GM12878 (cell line): ENCODE results near the gene ANGEL2. TPM values are rescaled to one million over a fixed set of nuclear protein-coding genes. Genes with fewer than 3 reads are reported as not detected.

Experiments
- ATAC-seq: fragments of 200-7000 bp; cut with Tn5 transposase; 3 replicates; pipeline ENCODE4 v1.9.1; 2020; ENCODE audit warnings: mild to moderate bottlenecking, moderate library complexity
- BruUV-seq: library from RNA; stranded (reverse); fragments of 400-500 nt; replicated peaks from 2 replicates; lab custom pipeline; 2021; lab: Mats Ljungman, UMichigan
- CTCF ChIA-PET: fragments of 300-600 bp; sonication (Branson Sonifier 250); formaldehyde crosslinking; extraction: SDS; loops from one replicate; lab custom pipeline; 2021; ENCODE audit warnings: inconsistent platforms; lab: Yijun Ruan, JAX
- POLR2A ChIA-PET: fragments of 350-600 bp; formaldehyde crosslinking; extraction: SDS; loops from one replicate; lab custom pipeline; 2021; ENCODE audit warnings: inconsistent platforms; lab: Charles Lee
- RAD21 ChIA-PET: fragments of 300-600 bp; sonication (Branson Sonifier 250); formaldehyde crosslinking; loops from one replicate; lab custom pipeline; 2023; ENCODE audit warnings: antibody characterized with exemption; ENCODE audit not compliant: unreplicated experiment; lab: Charles Lee
- SMC1A ChIA-PET: fragments of 300-600 bp; sonication (Branson Sonifier 250); formaldehyde crosslinking; loops from one replicate; lab custom pipeline; 2023; ENCODE audit not compliant: unreplicated experiment, uncharacterized antibody; lab: Charles Lee
- DNase-seq: peaks from one replicate; pipeline ENCODE4 v3.0.0-alpha.2; 2011; ENCODE audit warnings: low read depth, low spot score
- FAIRE-seq: peaks from 3 replicates; lab custom pipeline; 2011; peaks lifted over from hg19 to GRCh38; lab: Jason Lieb, UNC
- H2AFZ ChIP-seq: 2 replicates; pipeline ENCODE4 v1.6.0; 2011; ENCODE audit warnings: low read depth, low read length, control low read depth; ENCODE audit not compliant: control insufficient read depth
- H3K27ac ChIP-seq: 2 replicates; pipeline ENCODE4 v1.5.1; 2011; ENCODE audit warnings: control low read depth; ENCODE audit not compliant: control insufficient read depth, insufficient read depth
- H3K27me3 ChIP-seq, 2 experiments: replicated peaks in 1 of 2; 2 replicates each; pipeline versions ENCODE4 v1.6.0 to v1.6.1; 2011; ENCODE audit warnings: low read length in 1 of 2; ENCODE audit not compliant: control insufficient read depth in 2 of 2, insufficient read depth in 2 of 2
- H3K36me3 ChIP-seq, 2 experiments: 2 replicates each; pipeline ENCODE4 v1.5.1; 2011; ENCODE audit warnings: low read length in 1 of 2; ENCODE audit not compliant: control insufficient read depth in 2 of 2, insufficient read depth in 2 of 2
- H3K4me1 ChIP-seq: 2 replicates; pipeline ENCODE4 v1.6.1; 2011; ENCODE audit warnings: mild to moderate bottlenecking, low read length, moderate library complexity, mixed read lengths; ENCODE audit not compliant: control insufficient read depth, insufficient read depth
- H3K4me2 ChIP-seq: 2 replicates; pipeline ENCODE4 v1.6.0; 2011; ENCODE audit warnings: control low read depth; ENCODE audit not compliant: control insufficient read depth, insufficient read depth
- H3K4me3 ChIP-seq: fragments of 200-600 bp; sonication (generic); 2 replicates; pipeline ENCODE4 v1.5.1; 2016
- H3K79me2 ChIP-seq: 2 replicates; pipeline ENCODE4 v1.6.0; 2011; ENCODE audit warnings: low read length; ENCODE audit not compliant: control insufficient read depth, insufficient read depth
- H3K9ac ChIP-seq: 2 replicates; pipeline ENCODE4 v1.8.0; 2011; ENCODE audit warnings: low read length, control low read depth, mixed read lengths; ENCODE audit not compliant: control insufficient read depth, insufficient read depth
- H3K9me3 ChIP-seq: replicated peaks from 3 replicates; pipeline ENCODE4 v1.5.1; 2011; ENCODE audit warnings: mild to moderate bottlenecking, low read length; ENCODE audit not compliant: control insufficient read depth, insufficient read depth
- H4K20me1 ChIP-seq: 2 replicates; pipeline ENCODE4 v1.6.0; 2011; ENCODE audit not compliant: control insufficient read depth, insufficient read depth
- BACH1 ChIP-seq: fragments of 450-650 bp; IDR thresholded peaks from 2 replicates; pipeline ENCODE4 v1.6.1; 2017; ENCODE audit warnings: mild to moderate bottlenecking, borderline replicate concordance
- CBX3 ChIP-seq: fragments of 200-600 bp; sonication (generic); IDR thresholded peaks from 2 replicates; pipeline ENCODE4 v1.6.1; 2016; ENCODE audit warnings: low read depth, borderline replicate concordance
- CBX5 ChIP-seq: sonication (generic); IDR thresholded peaks from 2 replicates; pipeline ENCODE4 v1.6.1; 2016; ENCODE audit warnings: low read depth, moderate library complexity, mild to moderate bottlenecking, inconsistent platforms
- GATAD2B ChIP-seq: fragments of 450-650 bp; conservative IDR thresholded peaks from 2 replicates; pipeline ENCODE4 v1.6.1; 2017; ENCODE audit warnings: low read depth, mild to moderate bottlenecking, moderate library complexity
- HDAC6 ChIP-seq: fragments of 200-600 bp; sonication (generic); IDR thresholded peaks from one replicate; pipeline ENCODE4 v1.8.0; 2017; ENCODE audit warnings: antibody characterized with exemption; ENCODE audit not compliant: unreplicated experiment
- RAD21 ChIP-seq: IDR thresholded peaks from 2 replicates; pipeline ENCODE4 v1.6.1; 2011; ENCODE audit warnings: mild to moderate bottlenecking, low read depth, low read length, moderate library complexity; ENCODE audit not compliant: insufficient read depth
- SIN3A ChIP-seq: IDR thresholded peaks from 2 replicates; pipeline ENCODE4 v1.6.1; 2012; ENCODE audit warnings: low read depth, low read length, improper control_type of control experiment
- SP1 ChIP-seq: IDR thresholded peaks from one replicate; pipeline ENCODE4 v1.6.1; 2011; ENCODE audit warnings: low read depth, low read length
- TARDBP ChIP-seq: IDR thresholded peaks from 2 replicates; pipeline ENCODE4 v1.6.1; 2016; ENCODE audit warnings: borderline replicate concordance
- WGBS: methylation state at CpG from one replicate; pipeline ENCODE4 v1.1.6; 2016; ENCODE audit warnings: low lambda C conversion rate; ENCODE audit not compliant: insufficient replicate concordance, insufficient coverage; ENCODE audit errors: missing lambda C conversion rate; 5-methylcytosine and 5-hydroxymethylcytosine counted together
- in situ Hi-C: fragments of 300-500 bp; cut with MboI; formaldehyde crosslinking; loops from 9 replicates; pipeline ENCODE4 v1.14.3; 2018; ENCODE audit warnings: mixed read lengths
- intact Hi-C: fragments of 100-400 bp; cut with micrococcal nuclease; formaldehyde crosslinking; loops from one replicate; pipeline ENCODE4 v1.14.2; 2022; ENCODE audit not compliant: unreplicated experiment
- polyA plus RNA-seq, 11 experiments: library from polyadenylated mRNA; depleted of rRNA in 4 of 11; unstranded in 6 of 11; stranded (reverse) in 5 of 11; fragments of >200 nt; fragmentation: Nextera tagmentation in 4 of 11; fragmentation: Illumina TruSeq in 1 of 11; extraction: Ambion mirVana in 4 of 11; extraction: Trizol in 1 of 11; gene quantifications; 1 replicate in 1 of 11; 2 replicates in 10 of 11; pipeline versions ENCODE4 v1.2.1 to v1.2.3, GENCODE V29; 2011 to 2016; ENCODE audit warnings: inconsistent platforms in 2 of 11, missing spikeins in 2 of 11, low read depth in 1 of 11
- total RNA-seq, 4 experiments: library from RNA; depleted of rRNA in 3 of 4; stranded (reverse); fragments of >200 nt in 3 of 4; fragmentation: Illumina TruSeq in 1 of 4; extraction: Trizol in 1 of 4; gene quantifications; 2 replicates each; pipeline versions ENCODE4 v1.2.1 to v1.2.3, GENCODE V29; 2013 to 2021
- TF ChIP-seq, protein P1 (sequence below): fragments of 450-650 bp; IDR thresholded peaks from 2 replicates; pipeline ENCODE4 v1.6.1; 2018; ENCODE audit warnings: mild to moderate bottlenecking, low read depth, moderate library complexity; ENCODE audit not compliant: partially characterized antibody
- TF ChIP-seq, protein P2 (sequence below): IDR thresholded peaks from 2 replicates; pipeline ENCODE4 v1.6.1; 2012; ENCODE audit warnings: low read length, inconsistent platforms
- TF ChIP-seq, protein P3 (sequence below): fragments of 450-650 bp; IDR thresholded peaks from 2 replicates; pipeline ENCODE4 v1.6.1; 2018; ENCODE audit warnings: borderline replicate concordance, mild to moderate bottlenecking; ENCODE audit not compliant: partially characterized antibody

The ANGEL2 gene
- total and polyA plus RNA-seq, 10 of the 15 experiments (the other 5 are each of a cell fraction or from before 2014, with no cell fraction given): 6.3 to 53.9 (median 30.7) TPM

DNA sequence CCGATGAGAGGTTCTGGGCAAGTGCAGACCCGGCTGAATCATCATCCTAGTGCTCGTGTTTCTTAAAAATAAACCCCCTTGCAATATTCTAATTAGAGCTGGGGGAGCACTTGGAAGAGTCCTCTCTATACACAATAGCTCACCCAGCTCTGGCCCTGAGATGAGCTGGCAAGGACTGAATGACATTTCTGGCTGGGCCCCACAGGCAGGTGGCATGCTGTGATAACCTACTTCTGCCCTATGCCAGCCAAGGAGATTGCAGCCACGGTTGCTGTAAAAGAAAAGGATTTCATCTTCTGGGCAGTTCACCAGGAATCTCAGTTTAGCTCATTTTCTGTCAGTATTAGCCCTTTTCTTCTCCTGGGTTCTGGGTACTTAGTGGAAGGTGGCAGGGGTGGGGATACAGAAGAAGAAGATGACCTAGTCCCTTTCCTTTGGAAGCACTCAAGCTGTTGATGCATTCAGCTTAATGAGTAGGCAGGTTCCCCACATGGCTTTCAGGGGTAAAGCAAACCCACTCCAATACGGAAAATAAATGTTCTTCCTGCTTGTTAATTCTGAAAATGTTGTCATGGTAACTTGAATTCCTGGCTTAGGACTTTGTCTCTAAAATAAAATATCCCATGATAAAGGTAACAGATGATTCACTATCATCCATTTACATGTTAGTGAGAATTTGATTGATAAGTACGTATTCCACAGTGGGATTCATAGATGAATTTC lies 33.1 kb downstream of the ANGEL2 start (continued):
- TF ChIP-seq RAD21 (no peak), SP1 (no peak)
- TF ChIP-seq, protein P1, sequence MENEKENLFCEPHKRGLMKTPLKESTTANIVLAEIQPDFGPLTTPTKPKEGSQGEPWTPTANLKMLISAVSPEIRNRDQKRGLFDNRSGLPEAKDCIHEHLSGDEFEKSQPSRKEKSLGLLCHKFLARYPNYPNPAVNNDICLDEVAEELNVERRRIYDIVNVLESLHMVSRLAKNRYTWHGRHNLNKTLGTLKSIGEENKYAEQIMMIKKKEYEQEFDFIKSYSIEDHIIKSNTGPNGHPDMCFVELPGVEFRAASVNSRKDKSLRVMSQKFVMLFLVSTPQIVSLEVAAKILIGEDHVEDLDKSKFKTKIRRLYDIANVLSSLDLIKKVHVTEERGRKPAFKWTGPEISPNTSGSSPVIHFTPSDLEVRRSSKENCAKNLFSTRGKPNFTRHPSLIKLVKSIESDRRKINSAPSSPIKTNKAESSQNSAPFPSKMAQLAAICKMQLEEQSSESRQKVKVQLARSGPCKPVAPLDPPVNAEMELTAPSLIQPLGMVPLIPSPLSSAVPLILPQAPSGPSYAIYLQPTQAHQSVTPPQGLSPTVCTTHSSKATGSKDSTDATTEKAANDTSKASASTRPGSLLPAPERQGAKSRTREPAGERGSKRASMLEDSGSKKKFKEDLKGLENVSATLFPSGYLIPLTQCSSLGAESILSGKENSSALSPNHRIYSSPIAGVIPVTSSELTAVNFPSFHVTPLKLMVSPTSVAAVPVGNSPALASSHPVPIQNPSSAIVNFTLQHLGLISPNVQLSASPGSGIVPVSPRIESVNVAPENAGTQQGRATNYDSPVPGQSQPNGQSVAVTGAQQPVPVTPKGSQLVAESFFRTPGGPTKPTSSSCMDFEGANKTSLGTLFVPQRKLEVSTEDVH: no peak

DNA sequence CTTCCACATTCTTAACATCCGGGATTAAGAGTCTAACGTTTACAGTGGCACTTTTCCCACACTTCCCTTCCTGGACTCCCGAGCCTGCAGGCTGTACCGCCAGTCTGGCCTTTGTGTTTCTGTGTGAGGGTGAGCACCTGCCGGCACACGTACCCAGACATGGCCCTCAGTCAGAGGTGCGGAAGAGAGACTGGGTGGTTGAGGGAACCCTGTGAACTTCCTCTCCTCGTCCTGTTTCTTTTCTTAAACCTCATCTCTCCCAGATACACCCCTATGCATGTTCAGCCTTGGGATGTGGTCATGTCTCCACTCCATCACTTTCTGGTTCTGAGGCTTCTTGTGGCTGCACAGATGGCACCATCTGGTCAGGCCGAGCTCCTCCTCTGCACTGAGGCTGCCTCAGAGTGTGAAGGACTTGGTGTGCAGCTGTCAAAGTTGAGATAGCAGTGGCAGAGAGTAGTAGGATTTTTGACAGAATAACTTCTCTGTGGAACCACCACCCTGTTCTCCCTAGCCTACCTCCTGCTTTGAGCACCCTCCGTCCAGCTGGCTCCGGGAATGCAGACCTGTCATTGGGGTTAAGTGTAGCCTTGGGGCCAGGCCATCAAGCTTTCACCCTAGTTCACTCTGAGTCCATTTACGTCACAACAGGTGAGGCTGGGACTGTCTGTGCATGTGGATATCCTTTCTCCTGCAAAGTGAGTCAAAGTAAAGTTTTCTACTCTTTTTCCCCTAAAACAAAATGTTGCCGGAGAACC lies 33.9 kb downstream of the ANGEL2 start:
- H3K79me2 ChIP-seq: peaks cover 4% of the 10 kb centered on the region; the same call in 1 of the 2 replicates
- H2AFZ ChIP-seq: no peak overlapping the region
- SMC1A ChIA-PET: interaction anchor here (0.8 to 7.8 kb wide), 14 partner anchors 9 to 167 kb away, joined by 3 to 86 read pairs (median 6); partner anchors contain the start of gene VASH2
- 24% methylated on average over 13 of the region's 13 CpGs for WGBS
- no peaks in the 10 kb centered on the region for H3K27me3 ChIP-seq
- 0 out of 2 replicates have a peak overlapping the region, but pooled peaks have one; percentile 5 for H3K9ac ChIP-seq
- POLR2A ChIA-PET: interaction anchor here (0.5 to 6.1 kb wide), 8 partner anchors 9 to 162 kb away, joined by 3 to 71 read pairs (median 5); partner anchors contain the start of gene VASH2
- ATAC-seq (peak; percentile 47), DNase-seq (peak; percentile 93), FAIRE-seq (peak; percentile 95)
- CTCF ChIA-PET: interaction anchor here (0.8 to 8.0 kb wide), 10 partner anchors 13 to 504 kb away, joined by 3 to 61 read pairs (median 16); partner anchors contain the start of gene VASH2
- no peak overlapping the region for H3K4me2 ChIP-seq
- no peaks in the 10 kb centered on the region for H4K20me1 ChIP-seq
- no peak overlapping the region for H3K4me3 ChIP-seq
- RAD21 ChIA-PET: interaction anchor here (0.6 to 7.3 kb wide), 8 partner anchors 13 to 169 kb away, joined by 3 to 73 read pairs (median 6); no protein-coding TSS in a partner anchor
- BruUV-seq: no TSS peak
- in situ Hi-C loops (no loop called here), intact Hi-C loops (no loop called here)
- peak overlapping the region; percentile 93 for H3K27ac ChIP-seq
- peaks cover 0 to 5% of the 10 kb centered on the region in 2 experiments; a peak in 3 of 4 replicates for H3K36me3 ChIP-seq
- peaks cover 56% of the 10 kb centered on the region for H3K4me1 ChIP-seq
- no peaks in the 10 kb centered on the region for H3K9me3 ChIP-seq
- TF ChIP-seq, protein P2, sequence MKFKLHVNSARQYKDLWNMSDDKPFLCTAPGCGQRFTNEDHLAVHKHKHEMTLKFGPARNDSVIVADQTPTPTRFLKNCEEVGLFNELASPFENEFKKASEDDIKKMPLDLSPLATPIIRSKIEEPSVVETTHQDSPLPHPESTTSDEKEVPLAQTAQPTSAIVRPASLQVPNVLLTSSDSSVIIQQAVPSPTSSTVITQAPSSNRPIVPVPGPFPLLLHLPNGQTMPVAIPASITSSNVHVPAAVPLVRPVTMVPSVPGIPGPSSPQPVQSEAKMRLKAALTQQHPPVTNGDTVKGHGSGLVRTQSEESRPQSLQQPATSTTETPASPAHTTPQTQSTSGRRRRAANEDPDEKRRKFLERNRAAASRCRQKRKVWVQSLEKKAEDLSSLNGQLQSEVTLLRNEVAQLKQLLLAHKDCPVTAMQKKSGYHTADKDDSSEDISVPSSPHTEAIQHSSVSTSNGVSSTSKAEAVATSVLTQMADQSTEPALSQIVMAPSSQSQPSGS: peak; percentile 86; the same call in 1 of the 2 replicates
- TF ChIP-seq CBX3: no peak
- TF ChIP-seq TARDBP: no peak
- TF ChIP-seq, protein P3, sequence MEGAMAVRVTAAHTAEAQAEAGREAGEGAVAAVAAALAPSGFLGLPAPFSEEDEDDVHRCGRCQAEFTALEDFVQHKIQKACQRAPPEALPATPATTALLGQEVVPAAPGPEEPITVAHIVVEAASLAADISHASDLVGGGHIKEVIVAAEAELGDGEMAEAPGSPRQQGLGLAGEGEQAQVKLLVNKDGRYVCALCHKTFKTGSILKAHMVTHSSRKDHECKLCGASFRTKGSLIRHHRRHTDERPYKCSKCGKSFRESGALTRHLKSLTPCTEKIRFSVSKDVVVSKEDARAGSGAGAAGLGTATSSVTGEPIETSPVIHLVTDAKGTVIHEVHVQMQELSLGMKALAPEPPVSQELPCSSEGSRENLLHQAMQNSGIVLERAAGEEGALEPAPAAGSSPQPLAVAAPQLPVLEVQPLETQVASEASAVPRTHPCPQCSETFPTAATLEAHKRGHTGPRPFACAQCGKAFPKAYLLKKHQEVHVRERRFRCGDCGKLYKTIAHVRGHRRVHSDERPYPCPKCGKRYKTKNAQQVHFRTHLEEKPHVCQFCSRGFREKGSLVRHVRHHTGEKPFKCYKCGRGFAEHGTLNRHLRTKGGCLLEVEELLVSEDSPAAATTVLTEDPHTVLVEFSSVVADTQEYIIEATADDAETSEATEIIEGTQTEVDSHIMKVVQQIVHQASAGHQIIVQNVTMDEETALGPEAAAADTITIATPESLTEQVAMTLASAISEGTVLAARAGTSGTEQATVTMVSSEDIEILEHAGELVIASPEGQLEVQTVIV: no peak
- TF ChIP-seq GATAD2B: no peak
- TF ChIP-seq BACH1: no peak
- no peak for TF ChIP-seq SP1
- no peak for TF ChIP-seq SIN3A
- no peak for TF ChIP-seq CBX5
- TF ChIP-seq HDAC6: no peak
